Stimulated activated memory B cell treated with anti-CD40 and anti-IgM and Interleukin-4, amounts not matched to agents 10 μg/mL and 1 μg/mL and 100 μg/mL, for 72 hours (primary cell): ENCODE measurements around the gene ZDHHC22.

Source experiments
- ATAC-seq: fragments of 150-1000 bp; cut with Tn5 transposase; 2 replicates; pipeline ENCODE4 v1.10.0; 2021
- H3K27ac Mint-ChIP-seq: one replicate; pipeline ENCODE4 v1.8.0; 2022; ENCODE audit warnings: mild to moderate bottlenecking, mixed read lengths
- H3K27me3 Mint-ChIP-seq: one replicate; pipeline ENCODE4 v1.8.0; 2022; ENCODE audit warnings: mixed read lengths
- H3K36me3 Mint-ChIP-seq: one replicate; pipeline ENCODE4 v1.8.0; 2022; ENCODE audit warnings: mixed read lengths
- H3K4me1 Mint-ChIP-seq: one replicate; pipeline ENCODE4 v1.8.0; 2022; ENCODE audit warnings: mixed read lengths
- H3K4me3 Mint-ChIP-seq: one replicate; pipeline ENCODE4 v1.8.0; 2022; ENCODE audit warnings: mild to moderate bottlenecking, moderate library complexity, mixed read lengths
- H3K9me3 Mint-ChIP-seq: one replicate; pipeline ENCODE4 v1.8.0; 2022; ENCODE audit warnings: mixed read lengths

ZDHHC22 gene

DNA sequence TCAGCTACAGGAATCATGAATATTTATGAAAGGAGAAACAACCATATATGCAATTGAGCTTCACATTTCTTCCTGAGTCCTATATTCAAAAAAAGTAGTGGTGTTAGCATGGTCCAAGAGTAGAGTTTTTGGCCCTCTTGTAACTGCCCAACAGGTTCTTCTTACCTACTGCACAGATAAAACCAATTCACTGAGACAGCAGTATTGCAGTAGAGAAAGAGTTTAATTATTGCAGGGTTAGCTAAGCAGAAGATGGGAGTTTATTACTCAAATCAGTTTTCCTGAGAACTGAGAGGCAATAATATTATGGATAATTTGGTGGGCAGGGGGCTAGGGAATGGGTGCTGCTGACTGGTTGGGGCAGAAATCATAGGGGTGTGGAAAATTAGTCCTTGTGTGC is 50.1 kb downstream of the ZDHHC22 start:
- H3K9me3 Mint-ChIP-seq = peaks cover 4% of the 10 kb centered on the region
- no peak overlapping the region for H3K4me3 Mint-ChIP-seq
- H3K27me3 Mint-ChIP-seq = no peaks in the 10 kb centered on the region
- no peak overlapping the region for H3K27ac Mint-ChIP-seq
- H3K36me3 Mint-ChIP-seq = no peaks in the 10 kb centered on the region
- H3K4me1 Mint-ChIP-seq = peaks cover 14% of the 10 kb centered on the region
- no peak for ATAC-seq

DNA sequence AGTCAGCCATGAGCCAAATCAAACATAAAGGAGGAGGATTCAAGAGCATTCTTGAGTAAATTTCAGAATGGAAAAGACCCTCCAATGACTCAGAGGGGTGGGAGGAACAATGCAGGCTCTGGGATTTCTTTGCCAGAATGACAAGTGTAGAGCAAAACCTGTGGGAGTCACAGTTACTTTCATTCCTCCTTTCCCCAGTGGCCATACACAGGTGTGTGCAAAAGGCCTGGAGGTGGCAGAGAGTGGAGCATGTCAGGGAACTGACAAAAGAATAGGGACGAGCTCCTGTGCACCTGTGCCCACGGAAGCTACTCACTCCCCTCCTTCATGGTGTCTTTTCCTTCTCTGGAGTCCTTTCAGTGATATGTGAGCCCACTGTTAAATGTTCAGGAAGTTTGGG is 52.9 kb downstream of the ZDHHC22 start:
- Mint-ChIP-seq H3K4me3 (no peak overlapping the region), H3K27me3 (no peaks in the 10 kb centered on the region), H3K4me1 (peaks cover 5% of the 10 kb centered on the region), H3K9me3 (peaks cover 4% of the 10 kb centered on the region), H3K27ac (no peak overlapping the region), H3K36me3 (no peaks in the 10 kb centered on the region)
- no peak for ATAC-seq

DNA sequence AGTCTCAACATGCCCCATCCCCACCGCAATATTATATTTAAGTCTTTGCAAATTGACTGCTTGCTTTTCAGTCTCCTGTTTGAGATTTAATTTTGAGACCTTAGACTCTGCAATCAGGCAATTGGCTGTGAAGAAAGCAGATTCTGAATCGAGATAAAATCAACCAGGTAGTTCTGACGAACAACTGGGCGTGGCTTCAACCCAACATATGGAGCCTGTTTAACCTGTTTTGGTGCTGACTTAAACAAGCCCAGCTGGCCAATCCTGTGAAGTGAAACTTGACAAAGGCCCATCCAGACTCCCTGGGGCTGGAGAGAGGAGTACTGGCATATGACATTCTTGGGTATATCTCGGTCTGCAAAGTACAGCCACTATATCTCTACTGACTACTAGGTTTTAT is 53.4 kb downstream of the ZDHHC22 start:
- Mint-ChIP-seq H3K4me3 (no peak overlapping the region), H3K36me3 (no peaks in the 10 kb centered on the region), H3K27me3 (no peaks in the 10 kb centered on the region), H3K4me1 (peaks cover 5% of the 10 kb centered on the region), H3K27ac (peak overlapping the region; percentile 62), H3K9me3 (peaks cover 4% of the 10 kb centered on the region)
- ATAC-seq = no peak

DNA sequence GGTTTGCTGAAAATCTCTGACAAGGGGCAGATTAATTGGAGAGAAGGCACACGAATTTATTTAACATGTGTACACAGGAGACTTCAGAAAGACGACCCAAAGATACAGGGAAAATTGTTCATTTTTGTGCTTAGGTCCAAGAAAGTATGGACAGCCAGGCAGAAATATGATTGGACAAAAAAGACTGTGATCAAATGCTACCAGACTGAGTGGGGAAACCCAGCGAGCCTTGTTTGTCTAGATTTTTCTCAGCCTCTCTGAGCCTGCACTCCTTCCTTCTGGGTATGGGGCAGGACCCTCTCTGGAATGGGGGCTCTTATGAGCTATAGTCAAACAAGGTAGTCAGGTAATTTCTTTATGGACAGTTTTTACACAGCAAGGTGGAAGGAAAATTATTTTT is 54.0 kb downstream of the ZDHHC22 start:
- no peak for ATAC-seq
- Mint-ChIP-seq H3K4me1 (peaks cover 9% of the 10 kb centered on the region), H3K9me3 (peaks cover 4% of the 10 kb centered on the region), H3K36me3 (no peaks in the 10 kb centered on the region), H3K27ac (peak overlapping the region; percentile 62), H3K27me3 (no peaks in the 10 kb centered on the region), H3K4me3 (no peak overlapping the region)

DNA sequence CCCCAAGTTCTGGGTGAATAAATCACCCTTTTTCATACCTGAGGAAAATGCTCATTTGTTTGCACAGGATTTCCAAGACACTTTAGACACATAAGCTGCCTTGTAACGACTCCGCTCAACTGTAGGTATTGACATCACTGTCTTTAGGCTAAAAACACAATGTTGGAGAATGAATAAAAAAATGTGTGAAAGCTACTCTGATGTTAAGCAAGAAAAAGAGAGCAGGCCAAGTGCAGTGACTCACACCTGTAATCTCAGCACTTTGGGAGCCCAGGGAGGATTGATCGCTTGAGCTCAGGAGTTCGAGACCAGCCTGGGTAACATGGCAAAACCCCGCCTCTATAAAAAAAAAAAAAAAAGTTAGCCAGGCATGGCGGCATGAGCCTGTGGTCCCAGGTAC is 54.6 kb downstream of the ZDHHC22 start:
- no peak overlapping the region for H3K4me3 Mint-ChIP-seq
- H3K4me1 Mint-ChIP-seq = peaks cover 16% of the 10 kb centered on the region
- no peaks in the 10 kb centered on the region for H3K36me3 Mint-ChIP-seq
- peaks cover 4% of the 10 kb centered on the region for H3K9me3 Mint-ChIP-seq
- H3K27ac Mint-ChIP-seq = peak overlapping the region; percentile 42
- H3K27me3 Mint-ChIP-seq = no peaks in the 10 kb centered on the region
- ATAC-seq = no peak

DNA sequence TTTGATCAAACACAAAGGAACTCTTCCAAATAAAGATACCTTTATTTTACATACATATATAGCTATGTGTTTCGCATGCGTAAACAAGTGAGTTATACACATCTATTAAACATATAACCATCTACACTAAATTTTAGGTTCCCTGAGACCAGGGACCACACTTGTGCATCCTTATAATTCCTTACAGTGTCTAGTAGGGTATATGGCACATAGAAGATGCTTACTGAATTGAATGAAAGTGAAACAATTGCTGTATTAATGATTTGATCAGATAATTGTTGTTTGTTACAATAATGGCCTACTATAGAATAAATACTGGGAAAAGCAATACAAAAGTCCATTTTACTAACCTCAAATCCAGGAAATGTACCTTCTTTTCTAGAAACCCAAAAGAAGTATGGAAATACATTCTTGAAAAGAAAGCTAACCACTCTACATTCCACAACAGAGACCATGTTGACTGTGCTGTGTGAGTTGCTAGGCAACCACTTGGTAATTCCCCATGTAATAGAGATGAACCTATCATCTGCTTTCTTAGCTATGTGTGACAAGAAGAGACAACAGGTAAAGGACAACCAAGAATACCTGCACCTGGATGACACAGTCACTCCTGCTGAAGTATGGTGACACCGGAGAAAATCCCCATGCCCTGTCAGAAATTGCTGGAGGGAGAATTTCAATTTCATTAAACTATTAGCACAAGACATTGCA is 55.4 kb downstream of the ZDHHC22 start:
- H3K27me3 Mint-ChIP-seq = no peaks in the 10 kb centered on the region
- peak; percentile 57 for ATAC-seq
- H3K4me3 Mint-ChIP-seq = no peak overlapping the region
- H3K9me3 Mint-ChIP-seq = no peaks in the 10 kb centered on the region
- H3K4me1 Mint-ChIP-seq = peaks cover 24% of the 10 kb centered on the region
- H3K27ac Mint-ChIP-seq = peak overlapping the region; percentile 42
- H3K36me3 Mint-ChIP-seq = no peaks in the 10 kb centered on the region

DNA sequence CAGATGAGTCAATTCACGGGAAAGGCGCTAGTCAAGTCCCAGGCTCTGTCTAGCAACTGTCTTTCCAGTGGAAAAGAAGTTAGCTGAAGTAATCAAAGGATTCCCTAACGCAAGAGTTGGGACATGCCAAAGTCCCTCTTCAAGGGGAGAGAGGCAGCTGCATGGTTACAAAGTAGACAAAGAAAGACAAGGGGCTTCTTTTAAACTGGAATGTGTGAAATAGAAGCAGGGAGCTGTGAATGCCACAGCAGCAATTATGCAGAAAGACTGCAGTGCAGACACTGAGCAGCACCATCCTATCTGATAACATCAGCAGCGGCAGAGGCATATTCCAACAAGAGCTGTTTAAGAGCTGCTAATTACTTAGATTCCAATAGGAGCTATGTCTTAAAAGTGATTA is 56.1 kb downstream of the ZDHHC22 start:
- ATAC-seq = no peak
- Mint-ChIP-seq H3K27me3 (no peaks in the 10 kb centered on the region), H3K36me3 (no peaks in the 10 kb centered on the region), H3K27ac (peak overlapping the region; percentile 42), H3K4me1 (peaks cover 27% of the 10 kb centered on the region), H3K4me3 (no peak overlapping the region), H3K9me3 (no peaks in the 10 kb centered on the region)

DNA sequence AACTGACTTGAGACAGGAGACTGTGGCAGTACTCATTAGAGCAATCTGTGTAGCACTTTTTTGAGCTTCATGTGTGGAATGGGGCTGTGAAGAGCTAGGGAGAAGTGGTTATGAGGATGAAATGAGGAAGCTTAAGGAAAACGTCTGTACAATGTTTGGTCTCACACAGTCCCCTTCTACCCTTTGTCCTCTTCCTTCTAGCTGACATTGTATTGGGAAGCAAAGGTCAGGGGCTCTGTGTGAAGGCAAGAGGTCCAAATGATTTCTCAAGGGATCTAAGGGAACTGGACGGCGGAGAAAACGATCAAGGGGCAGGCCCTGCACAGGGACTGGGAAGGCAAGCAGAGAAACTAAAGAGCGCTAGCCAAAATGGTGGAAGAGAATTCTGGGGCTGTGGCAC is 56.6 kb downstream of the ZDHHC22 start:
- no peaks in the 10 kb centered on the region for H3K36me3 Mint-ChIP-seq
- H3K27ac Mint-ChIP-seq = peak overlapping the region; percentile 40
- H3K27me3 Mint-ChIP-seq = no peaks in the 10 kb centered on the region
- H3K4me3 Mint-ChIP-seq = no peak overlapping the region
- no peak for ATAC-seq
- peaks cover 27% of the 10 kb centered on the region for H3K4me1 Mint-ChIP-seq
- H3K9me3 Mint-ChIP-seq = no peaks in the 10 kb centered on the region

DNA sequence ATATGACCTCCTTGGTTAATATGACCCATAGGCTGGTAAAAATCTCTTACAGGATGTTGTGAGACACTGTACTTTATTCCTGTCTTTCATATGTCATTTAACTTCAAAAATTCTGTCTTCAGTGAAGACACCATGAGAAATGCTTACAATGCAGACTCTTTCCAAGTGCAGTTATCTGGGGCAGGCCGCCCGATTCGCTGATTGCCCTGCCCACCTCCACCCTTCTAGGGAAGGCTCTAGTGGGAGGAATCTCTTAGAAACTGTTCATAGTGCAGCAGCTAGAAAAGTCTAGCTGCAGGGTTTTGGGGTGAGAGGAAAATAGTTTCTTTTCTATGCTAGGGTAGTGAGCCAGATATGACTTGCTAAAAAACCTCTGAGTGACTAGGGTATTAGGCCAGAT is 58.5 kb downstream of the ZDHHC22 start:
- no peak for ATAC-seq
- H3K27me3 Mint-ChIP-seq = no peaks in the 10 kb centered on the region
- H3K4me1 Mint-ChIP-seq = peaks cover 33% of the 10 kb centered on the region

DNA sequence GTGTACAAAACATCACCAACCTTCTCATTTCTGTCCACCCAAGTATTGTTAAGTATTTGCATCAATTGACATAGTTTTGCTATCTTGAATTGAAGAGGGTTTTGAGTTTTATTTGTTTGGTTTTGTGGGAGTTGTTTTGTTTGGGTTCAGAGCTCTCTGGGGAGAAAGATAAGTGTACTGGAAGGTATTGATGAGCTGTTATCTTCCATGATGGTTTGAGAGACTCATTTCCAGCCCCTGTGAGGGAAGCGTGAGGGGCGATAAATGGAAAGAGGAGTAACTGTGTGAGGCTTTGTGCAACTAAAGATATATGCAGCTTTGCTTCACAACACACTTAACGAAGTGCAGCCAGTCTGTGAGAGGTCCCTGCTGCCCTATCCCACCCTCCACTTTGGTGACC is 59.2 kb downstream of the ZDHHC22 start:
- H3K4me1 Mint-ChIP-seq = peaks cover 33% of the 10 kb centered on the region
- no peaks in the 10 kb centered on the region for H3K9me3 Mint-ChIP-seq
- no peak for ATAC-seq
- no peak overlapping the region for H3K4me3 Mint-ChIP-seq
- H3K27me3 Mint-ChIP-seq = no peaks in the 10 kb centered on the region
- H3K36me3 Mint-ChIP-seq = no peaks in the 10 kb centered on the region
- peak overlapping the region; percentile 11 for H3K27ac Mint-ChIP-seq

More for the DNA sequence above, 58.5 kb downstream of the ZDHHC22 start:
- no peaks in the 10 kb centered on the region for H3K36me3 Mint-ChIP-seq
- H3K9me3 Mint-ChIP-seq = no peaks in the 10 kb centered on the region
- peak overlapping the region; percentile 11 for H3K27ac Mint-ChIP-seq
- no peak overlapping the region for H3K4me3 Mint-ChIP-seq
